GM18951 (cell line): Measurements from ENCODE around the gene IGFL2.
"Not testable (repeated sequence)": the region's sequence is repeated elsewhere in the genome, so short reads cannot be mapped to it uniquely, and the experiment has no call there.

ENCODE experiments used
- POLR2A ChIP-seq: IDR thresholded peaks from 4 replicates; pipeline ENCODE4 v1.6.1; 2011; ENCODE audit warnings: mild to moderate bottlenecking; ENCODE audit not compliant: insufficient read length, insufficient read depth; ENCODE audit errors: extremely low read depth
- in situ Hi-C: fragments of 300-500 bp; cut with MboI; formaldehyde crosslinking; loops from one replicate; pipeline ENCODE4 v1.12.0; 2022; ENCODE audit warnings: low sequenced_read_pairs, mixed read lengths, inconsistent platforms; ENCODE audit not compliant: unreplicated experiment

The IGFL2 gene

DNA sequence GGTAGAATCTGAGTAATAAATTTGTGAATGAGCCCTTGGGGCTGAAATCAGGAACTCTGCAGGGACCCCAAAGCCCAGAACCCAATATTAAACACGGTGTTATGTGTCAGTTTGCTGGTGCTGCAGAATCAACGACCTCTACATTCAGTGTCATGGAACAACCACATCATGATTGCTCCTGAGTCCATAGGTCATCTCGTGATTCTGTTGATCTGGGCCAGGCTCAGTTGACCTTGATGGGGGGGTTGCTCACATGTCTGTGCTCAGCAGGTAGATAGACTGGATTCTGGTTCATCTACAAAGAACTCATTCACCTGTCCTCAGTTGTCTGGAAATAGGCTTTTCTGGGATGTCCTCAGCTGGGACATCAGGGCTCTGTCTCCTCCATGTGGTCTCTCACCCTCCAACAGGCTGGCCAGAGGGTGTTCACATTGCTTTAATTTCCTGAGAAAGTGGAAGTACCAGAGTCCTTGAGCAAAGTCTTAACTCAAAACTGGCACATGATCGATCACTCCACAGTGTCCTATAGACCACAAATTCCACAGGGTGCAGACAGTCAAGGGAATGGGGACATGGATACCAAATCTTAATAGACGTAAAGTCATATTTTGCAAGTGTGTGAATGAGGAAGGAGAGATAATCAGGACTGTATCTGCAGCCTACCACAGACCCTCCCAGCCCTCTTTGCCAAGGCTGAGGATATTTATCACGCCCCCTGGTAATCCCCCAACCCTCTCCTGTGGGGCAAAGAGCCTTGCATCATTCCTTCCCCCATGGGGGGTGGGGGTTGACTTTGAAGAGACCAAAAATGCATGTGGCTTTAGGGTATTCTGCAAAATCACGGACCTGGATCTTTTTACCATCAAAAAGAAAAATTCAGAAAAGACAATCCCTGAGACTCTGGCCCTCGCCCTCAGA, 42.2 kb downstream of the IGFL2 start:
- in situ Hi-C loops: loop anchor here (5.0 kb wide), 1 partner anchor 108 kb away; no protein-coding TSS in a partner anchor
- no peak for TF ChIP-seq POLR2A

GRCh38 chr19:46191356-46191755, 43.3 kb downstream of the IGFL2 start:
- TF ChIP-seq POLR2A: no peak
- in situ Hi-C loops: loop anchor here (5.0 kb wide), 1 partner anchor 109 kb away; no protein-coding TSS in a partner anchor

DNA sequence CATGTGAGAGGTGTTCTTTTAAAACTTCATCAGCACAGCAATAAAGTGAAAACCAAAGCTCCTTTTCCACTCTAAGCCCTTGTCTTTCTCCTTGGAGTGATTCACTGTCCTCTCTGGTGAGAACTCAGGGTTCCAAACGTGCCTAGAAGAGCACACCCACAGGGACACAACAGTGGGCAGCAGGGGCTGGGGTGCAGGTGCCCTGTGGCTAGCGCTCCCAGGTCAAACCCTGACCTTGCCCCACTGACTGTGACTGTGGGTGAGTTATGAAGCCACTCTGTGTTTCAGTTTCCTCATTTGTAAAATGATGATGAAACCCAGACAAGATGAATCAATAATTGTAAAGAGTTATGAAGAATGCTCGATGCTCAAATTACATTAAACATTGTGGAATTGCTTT, 43.9 kb downstream of the IGFL2 start:
- in situ Hi-C loops: loop anchor here (5.0 kb wide), 1 partner anchor 110 kb away; no protein-coding TSS in a partner anchor
- no peak for TF ChIP-seq POLR2A

DNA sequence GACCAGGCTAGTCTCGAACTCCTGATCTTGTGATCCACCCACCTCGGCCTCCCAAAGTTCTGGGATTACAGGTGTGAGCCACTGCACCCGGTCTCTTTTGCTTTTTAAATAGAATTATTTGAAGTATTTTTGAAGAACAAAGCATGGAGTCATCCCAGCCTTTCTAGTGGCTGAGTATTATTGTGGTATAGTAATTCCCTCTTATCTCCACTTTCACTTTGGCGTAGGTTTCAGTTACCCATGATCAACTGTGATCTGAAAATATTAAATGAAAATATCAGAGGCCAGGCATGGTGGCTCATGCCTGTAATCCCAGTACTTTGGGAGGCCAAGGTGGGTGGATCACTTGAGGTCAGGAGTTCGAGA, 44.6 kb downstream of the IGFL2 start:
- in situ Hi-C loops: loop anchor here (5.0 kb wide), 1 partner anchor 110 kb away; no protein-coding TSS in a partner anchor

GRCh38 chr19:46192992-46193650, 45.1 kb downstream of the IGFL2 start:
- no peak for TF ChIP-seq POLR2A
- in situ Hi-C loops: loop anchor here (5.0 kb wide), 1 partner anchor 111 kb away; no protein-coding TSS in a partner anchor

- no peak for TF ChIP-seq POLR2A
- in situ Hi-C loops: loop anchor here (5.0 kb wide), 1 partner anchor 111 kb away; no protein-coding TSS in a partner anchor
Observed at GRCh38 chr19:46193678-46194077, 45.6 kb downstream of the IGFL2 start.

DNA sequence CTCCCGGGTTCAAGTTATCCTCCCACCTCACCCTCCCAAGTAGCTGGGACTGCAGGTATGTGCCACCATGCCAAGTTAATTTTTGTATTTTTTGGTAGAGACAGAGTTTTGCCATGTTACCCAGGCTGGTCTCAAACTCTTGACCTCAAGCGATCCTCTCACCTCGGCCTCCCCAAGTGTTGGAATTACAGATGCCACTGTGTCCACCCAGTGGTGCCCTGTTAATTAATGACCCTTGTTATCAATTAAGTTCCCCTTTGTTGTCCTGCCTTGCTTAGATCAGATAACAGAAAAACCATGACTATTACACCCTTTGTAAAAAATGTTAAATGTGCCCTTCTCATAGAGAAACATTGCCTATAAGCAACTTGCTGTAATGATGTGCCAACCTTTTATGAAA, 47.1 kb downstream of the IGFL2 start:
- in situ Hi-C loops: no loop called here
- no peak for TF ChIP-seq POLR2A

GRCh38 chr19:46195919-46196318, 47.9 kb downstream of the IGFL2 start:
- in situ Hi-C loops: not testable (repeated sequence)

DNA sequence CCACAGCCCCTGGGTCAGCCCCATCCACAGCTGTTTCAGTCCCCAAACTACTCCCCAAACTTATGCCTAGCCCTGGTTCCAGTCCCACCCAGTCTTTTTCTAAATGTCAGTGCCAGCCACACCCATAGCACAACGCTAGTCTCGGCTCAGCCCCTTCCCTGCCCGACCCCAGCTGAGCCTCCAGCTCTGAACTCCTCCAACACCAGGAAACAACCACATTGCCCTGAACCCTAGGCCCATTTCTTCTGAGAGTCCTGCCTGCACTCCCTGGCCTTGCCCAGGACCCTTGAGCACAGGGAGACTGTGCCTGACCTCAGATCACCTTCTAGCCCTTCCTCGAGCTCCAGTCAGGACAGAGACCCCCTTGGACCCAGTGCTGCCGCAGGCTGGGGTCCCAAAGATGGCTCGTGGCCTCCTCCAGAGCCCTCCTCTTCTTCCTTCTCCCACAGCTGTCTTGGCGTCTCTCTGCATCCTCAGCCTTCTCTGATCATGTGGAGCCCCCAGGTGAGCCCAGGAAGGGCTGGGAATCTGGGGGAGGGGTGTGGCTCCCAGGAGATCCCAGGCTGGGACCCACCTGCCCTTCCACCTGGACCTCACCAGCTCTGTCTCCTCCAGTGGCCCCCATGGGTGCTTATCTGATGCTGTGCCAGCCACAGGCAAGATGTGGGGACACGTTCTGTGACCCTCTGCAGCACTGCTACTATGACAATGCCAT, 48.5 kb downstream of the IGFL2 start:
- in situ Hi-C loops: no loop called here
- TF ChIP-seq POLR2A: no peak

DNA sequence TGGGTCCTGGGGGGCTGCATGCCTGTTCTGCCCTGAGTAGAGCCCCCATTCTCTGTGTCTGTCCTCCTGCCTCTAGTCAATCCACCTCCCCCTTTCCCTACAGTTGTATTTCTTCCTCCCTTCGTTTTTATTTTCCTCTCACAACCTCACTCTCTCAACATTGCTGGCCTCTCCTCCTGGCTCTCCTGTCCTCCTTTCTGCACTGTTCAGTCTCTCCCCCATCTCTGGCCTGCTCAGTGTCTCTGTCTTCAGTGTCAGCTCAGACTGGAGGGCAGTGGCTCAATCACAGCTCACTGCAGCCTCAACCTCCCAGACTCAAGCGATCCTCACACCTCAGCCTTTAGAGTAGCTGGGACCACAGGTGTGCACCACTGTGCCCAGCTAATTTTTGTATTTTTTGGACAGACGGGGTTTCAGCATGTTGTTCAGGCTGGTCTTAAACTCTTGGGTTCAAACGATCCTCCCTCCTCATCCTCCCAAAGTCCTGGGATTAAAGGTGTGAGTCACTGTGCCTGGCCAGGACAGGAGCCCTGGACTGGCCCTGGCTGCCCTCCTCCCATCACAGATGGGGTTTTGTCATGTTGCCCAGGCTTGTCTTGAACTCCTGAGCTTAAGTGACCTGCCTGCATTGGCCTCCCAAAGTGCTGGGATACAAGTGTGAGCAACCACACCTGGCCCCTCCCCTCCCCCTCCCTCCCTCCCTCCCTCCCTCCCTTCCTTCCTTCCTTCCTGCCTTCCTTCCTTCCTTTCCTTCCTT, 49.5 kb downstream of the IGFL2 start:
- no peak for TF ChIP-seq POLR2A
- in situ Hi-C loops: no loop called here

DNA sequence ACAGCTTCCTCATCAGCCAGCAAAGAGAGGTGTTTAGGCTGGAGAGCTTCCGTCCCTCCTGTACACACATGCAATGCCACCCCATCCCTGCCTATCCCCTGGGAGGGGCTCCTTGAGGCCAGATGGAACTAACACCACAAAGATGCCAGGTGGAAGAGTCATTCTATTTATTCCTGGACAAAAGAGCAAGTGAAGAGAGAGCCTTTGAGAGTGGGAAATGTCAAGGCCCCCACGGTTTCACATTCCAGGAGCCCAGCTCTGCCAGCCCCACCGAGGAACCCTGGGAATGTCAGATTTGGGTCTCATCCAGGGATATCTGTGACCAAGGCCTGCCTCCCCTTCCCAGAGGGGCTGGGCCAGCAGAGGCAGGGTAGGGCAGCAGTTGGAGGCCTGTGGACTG, 50.7 kb downstream of the IGFL2 start:
- in situ Hi-C loops: no loop called here

GRCh38 chr19:46201454-46202310, 53.6 kb downstream of the IGFL2 start:
- in situ Hi-C loops: no loop called here

More for the DNA sequence above, 50.7 kb downstream of the IGFL2 start:
- TF ChIP-seq POLR2A: no peak

More at GRCh38 chr19:46201454-46202310, 53.6 kb downstream of the IGFL2 start:
- no peak for TF ChIP-seq POLR2A
